Measurements from ENCODE around the gene PAX5.

PAX5 gene

DNA sequence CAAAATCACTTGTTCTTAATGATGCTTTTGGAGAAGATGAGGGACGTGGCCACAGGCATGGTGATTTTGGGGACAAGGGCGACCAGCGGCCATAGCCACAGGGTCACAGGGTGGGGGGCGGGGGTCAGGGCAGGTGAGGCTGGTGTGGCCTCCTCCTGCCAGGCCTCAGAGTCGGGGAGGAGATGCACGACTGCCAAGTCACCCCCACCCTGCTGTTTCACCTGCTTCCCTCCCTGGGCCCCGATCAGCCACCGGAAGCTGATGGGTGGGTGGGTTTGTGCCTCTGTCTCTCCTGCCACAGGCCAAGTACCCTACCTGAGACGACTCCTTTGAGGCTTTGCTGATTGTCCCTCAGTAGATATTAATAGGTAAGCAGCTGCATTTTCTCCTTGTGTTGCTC is 199.3 kb downstream of the PAX5 start:
- no peak for DNase-seq (ENCODE audit: low spot score)

DNA sequence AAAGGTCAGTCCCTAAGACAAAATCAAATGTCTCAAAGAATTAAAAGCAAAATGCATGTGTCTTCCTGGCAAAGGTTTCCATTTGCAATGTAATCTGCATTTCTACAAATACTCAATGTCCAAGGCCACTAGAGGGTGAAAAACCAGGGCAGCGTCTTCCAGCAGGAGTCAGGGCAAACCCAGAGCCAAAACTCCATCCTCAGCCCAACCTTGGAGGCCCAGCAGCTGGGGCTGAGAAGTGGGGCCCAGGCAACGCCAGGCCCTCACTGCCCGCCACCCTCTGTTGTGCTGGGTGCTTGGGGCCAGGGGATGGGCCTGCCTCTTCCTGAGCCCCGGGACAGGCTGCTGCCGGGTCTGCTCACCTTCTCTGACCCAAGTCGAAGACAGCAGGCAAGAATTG is 200.1 kb downstream of the PAX5 start:
- no peak for DNase-seq (ENCODE audit: low spot score)

DNA sequence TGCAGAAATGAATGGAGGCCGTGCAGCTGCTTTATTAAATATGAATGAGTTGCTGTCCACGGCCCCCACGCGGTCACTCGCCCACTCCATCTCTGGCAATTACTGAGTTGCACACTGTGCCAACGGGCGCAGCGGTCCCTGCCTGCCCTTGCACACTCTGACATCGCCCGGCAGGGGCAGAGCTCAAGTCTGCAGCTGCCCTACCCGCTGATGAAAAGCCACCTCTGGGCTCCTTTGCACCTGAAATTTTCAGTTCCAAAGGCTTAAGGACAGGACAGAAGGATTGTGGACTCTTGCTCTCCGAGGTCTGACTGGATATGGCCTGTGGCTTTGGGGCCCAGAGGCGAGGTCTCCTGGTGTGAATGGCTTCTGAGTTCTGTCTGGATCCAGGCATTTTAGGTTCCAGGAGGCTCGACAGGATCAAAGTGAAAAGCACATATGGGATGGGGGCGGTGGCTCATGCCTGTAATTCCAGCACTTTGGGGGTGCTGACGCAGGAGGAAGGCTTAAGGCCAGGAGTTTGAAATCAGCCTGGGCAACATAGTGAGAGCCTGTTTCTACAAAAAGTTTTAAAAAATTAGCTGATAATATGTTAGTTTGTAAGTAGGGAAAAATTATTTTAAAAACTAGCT is 201.8 kb downstream of the PAX5 start:
- DNase-seq (ENCODE audit: low spot score): no peak

DNA sequence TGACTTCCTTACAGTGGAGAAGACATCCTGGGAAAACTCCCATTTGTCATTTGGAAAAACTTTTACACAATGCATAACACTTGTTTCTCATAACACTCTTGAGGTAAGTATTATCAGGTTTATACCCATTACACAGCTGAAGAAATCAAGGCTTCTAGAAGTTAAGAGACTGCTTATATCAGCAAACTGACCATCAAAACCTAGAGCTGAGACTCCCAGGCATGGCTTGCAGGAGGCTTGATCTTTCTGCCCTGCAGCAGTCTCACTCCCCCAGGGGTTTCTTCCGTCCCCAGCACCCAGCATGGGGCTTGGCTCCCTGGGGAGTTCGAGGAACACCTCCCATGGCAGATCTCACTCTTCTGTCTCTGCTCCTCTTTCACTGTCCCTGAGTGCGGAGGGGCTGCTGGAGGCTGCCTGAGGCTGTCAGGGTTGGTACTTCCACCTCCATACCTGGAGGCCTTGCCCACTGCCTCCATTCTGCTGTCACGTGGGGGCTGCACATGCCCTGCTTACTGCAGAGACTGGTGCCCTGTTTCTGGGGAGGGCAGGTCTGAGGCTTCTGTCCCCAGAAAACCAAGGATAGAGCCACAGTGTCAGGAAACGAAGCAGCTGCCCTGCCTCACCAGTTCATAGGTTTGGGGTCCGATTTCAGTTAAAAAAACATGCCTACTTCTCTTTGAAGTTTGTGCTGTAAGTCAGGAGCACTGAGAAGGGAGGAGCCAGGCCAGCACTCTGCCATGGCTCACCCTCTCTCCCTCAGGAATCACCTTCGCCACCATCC is 202.5 kb downstream of the PAX5 start:
- DNase-seq (ENCODE audit: low spot score): no peak

DNA sequence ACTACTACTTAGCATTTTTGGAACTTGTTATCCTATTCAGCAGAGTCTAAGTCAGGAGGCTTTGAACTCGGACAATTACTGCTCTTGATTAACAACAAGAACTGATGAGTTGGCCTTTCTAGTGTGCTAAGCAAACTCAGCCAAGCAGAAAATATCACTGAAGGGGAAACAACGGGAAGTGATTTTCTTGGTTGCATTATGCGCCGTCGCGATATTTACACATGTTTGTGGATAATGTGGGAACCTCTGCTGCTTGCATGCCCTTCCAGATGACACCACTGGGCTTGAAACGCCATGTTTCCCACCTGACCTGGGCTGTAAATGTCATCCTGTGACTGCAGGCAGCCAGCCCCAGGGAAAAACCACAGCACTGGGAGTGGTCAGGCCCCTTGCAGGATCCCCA is 205.5 kb downstream of the PAX5 start:
- no peak for DNase-seq (ENCODE audit: low spot score)

DNA sequence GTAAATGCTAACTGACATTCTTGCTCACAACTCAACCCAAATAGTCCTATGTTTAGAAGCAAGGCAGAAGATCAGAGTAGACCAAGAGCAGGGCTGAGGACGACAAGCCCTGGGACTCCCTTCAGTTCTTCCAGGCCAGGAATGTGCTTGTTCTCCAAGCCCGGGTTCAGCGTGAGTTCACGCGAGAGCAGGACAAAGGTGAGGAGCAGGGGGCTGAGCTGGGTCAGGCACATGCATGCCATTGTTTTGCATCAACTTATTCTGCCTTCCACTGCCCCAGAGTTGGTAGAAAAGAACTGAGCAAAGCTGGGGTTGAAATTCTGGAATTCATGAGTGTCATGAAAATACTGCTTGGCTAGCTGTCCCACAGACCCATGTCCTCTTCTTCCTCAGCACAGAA is 206.5 kb downstream of the PAX5 start:
- no peak for DNase-seq (ENCODE audit: low spot score)

DNA sequence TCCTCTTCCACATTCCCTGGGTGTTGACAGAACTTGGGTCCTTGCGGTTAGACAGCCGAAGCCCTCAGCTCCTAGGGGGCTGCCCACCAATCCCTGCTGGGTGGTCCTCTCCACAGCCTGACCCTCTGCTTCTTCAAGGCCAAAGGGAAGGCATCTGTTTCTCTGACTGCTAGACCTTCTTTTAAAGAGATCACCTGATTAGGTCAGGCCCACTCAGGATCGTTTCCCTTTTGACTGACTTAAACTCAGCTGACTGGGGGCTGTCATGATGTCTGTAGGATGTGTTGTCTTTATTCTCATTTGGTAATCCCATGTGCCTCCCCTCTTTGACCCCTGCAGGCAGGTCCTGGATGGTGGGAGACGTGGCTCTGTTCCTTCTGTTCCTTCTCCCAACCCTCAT is 207.5 kb downstream of the PAX5 start:
- no peak for DNase-seq (ENCODE audit: low spot score)

DNA sequence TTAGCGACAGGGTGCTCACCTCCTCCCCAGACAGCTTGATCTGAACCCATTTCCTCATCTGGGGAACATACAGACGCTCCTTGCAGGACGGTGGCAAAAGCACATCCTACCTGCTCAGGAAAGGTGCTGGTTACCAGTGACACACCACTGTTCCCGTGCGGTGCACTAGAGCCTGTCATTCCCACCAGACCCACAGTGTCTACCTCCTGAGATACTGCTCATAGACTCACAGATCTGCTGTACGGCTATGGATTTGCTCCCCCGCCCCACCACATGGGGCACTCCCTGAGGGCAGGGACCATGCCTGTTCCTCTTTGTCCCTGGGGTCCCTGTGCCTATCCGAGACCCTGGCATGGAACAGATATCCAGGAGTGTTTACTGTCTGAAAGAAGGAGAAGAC is 208.9 kb downstream of the PAX5 start:
- DNase-seq (ENCODE audit: low spot score): no peak

DNA sequence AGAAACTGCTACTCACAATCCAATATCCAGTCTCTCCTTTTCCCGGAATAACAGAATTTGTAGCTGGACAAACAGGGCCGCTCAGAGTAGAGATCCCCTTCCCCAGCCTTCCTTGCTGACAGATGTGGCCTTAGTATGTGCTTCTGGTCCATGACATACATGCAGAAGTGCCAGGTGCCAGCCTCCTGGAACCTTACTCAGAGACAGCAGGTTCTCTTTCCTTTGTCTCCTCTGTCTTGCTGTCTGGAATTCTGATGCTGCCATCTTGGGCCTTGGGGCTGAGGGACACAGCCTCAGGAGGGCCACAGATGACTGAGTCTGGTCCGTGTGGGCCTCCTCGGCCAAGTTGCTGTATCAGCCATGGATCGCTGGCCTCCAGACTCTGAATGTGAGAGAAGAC is 210.1 kb downstream of the PAX5 start:
- no peak for DNase-seq (ENCODE audit: low spot score)

DNA sequence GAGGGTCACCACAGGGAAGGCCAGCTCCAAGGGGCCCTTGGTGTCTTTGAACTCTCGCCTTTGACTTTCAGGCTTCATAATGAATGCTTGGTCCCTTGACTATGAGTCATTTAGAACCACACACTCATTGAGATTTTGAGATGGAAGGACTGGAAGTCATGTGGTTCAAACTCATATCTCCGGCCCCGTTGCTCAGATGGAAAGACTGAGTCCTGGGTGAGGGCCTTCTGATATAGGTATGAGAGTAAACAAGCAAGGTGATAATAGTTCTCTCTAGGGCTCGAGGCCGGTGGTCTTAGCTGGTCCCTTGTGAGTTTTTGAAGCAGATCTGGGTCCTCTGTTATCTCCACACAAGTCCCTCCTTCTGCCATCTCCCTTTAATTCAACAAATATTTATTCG is 210.6 kb downstream of the PAX5 start:
- DNase-seq (ENCODE audit: low spot score): no peak

DNA sequence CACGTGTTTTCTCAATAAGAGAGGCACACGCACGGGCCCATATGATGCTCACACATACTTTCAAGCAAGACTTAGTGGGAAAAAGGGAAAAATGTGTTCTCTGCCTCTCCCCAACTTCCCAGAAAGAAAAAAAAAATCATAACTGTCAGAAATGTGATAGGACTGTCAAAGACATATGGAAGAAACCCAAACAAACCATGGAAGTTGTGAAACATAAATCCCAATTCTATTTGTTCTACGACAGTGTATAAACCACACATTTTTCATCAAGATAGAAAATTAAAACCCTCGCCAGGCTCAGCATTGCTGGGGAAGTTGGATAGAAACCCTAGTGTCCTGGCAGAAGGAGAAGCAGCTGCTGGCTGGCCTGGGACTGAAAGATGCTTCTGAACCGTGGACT is 211.9 kb downstream of the PAX5 start:
- DNase-seq (ENCODE audit: low spot score): no peak

DNA sequence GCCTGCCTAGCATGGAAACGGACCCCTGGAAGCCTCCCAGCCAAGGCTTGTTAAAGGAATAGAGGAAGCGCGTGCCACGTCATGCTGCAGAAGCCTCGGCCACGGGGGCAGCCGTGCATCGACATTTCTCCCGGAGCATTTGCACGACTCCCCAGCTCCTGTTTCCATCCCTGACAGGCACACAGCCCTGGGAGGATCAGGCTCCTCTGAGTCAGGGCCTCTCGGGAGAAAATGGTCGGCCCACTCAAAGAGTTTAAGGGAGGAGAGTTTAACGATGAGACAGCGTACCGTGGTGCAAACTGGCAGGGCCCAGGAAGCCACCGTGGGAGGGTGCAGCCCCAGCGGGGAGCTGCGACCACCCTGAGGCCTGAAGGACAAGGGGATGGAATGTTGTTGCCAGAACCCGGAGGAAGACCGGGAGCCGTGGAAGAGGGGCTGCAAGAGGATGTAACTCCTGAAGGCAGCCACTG is 213.6 kb downstream of the PAX5 start:
- DNase-seq (ENCODE audit: low spot score): no peak

DNA sequence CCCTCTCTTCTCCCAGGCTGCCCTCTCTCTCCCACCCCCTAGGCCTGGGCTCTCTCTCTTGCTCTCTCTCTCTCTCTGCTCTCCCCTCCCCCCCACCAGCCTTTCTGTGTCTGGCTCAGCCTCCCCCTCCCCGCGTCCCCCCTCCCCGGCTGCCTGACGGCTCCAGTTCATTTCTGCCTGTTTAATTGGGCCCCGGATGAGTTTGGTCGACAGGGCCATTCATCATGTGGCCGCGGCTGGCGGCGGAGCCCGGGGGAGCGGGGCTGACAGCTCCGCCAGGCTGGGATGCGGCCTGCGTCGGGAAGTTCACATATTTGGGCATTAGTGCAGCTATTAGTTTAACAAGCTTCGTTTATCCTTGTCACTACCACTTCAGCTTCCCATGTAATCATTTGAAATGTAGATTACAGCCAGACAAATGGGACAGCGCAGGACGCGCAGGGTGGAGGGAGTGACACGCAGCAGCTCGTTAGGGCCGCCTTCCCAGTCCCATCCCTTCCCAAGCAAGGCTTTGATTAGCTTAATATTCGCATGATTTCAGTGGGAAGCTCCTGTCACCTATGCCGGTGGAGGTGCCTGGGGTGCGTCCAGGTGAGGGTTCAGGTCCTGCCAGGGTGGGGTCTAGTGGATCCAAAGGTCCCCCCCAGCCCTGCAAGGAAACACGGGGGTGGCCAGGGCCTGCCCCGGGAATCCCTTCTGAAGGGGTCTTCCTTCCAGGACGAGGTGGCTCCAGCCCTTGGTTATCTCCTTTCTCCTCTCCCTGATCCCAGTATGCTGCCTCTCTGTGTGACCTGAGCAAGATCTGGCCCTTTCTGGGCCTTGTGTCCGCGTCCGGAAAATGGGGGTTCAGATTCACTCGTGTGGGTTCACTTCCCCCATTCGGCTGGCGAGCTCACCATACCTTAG is 214.8 kb downstream of the PAX5 start:
- no peak for DNase-seq (ENCODE audit: low spot score)

DNA sequence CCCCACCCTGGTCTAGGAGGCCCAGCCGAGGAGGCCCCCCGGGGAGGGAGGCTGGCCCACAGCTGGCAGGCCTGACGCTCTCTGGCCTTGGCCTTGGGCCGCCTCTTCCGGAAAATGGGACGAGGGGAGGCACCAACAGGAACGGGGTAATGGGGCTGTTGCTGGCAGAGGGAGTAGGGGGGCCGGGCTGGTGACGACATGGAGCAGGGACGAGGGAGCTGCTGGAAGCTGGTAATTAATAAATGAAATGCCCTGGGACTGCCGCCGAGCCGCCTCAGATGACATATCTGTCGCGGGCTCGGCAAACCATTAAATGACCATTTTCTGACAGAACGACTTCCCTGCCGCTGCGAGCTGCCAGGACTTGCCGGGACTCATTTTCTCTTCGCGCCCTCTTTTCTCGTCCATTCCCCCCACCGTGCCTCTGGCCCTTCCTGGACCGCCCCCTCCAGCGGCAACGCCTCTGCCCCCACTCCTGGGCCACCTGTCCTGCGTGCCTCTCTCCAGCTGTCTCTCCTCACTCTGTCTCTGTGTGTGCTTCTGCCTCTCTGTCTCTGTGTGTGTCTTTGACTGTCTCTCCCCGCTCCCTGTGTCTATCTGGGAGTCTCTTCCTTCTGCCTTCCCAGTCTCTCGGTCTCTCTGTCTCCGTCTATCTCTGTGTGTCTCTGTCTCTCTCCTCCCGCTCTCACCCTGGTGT is 215.7 kb downstream of the PAX5 start:
- no peak for DNase-seq (ENCODE audit: low spot score)

DNA sequence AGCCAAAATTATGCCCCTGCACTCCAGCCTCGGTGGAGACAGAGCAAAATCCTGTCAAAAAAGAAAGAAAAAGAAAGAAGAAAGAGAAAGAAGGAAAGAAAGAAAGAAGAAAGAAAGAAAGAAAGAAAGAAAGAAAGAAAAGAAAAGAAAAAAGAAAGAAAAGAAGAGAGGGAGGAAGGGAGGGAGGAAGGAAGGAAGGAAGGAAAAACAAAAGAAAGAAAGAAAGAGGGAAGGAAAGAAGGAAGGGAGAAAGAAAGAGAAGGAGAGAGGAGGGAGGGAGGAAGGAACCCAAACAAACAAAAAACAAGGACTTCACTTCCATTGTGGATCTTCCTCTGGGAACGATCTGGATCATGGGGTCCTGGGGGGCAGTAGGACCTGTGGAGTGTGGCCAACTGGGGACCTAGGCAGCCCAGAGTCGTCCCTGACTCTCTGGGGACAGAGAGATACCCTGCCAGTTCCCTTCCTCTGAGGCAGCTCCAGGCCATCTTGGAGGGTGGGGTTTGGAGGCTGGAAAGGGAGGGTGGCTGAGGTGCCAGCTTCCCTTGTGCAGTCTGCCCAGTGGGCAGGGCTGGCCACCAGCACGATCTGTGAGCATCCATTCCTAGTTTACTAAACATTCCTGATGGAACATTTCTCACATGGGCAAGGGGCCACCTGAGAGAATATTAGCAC is 216.8 kb downstream of the PAX5 start:
- no peak for DNase-seq (ENCODE audit: low spot score)

DNA sequence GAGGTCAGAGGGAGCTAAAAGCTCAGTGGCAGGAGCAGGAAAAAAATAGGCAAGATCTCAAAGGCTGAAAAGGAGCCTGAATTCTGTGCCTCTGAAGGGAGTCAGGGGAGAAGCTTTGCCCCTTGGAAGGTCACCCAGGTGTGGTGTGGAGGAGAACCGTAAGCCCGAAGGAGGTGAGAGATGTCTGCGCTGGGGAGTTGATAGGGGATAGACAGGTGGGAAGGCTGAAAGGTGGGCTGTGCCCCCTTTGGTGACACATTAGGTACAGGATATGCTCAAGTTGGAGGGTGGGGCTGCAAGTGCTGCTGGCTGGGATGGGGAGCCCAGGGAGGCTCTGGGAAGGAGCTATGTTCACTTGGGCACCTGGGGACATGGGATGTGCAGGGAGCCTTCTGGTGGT is 217.7 kb downstream of the PAX5 start:
- DNase-seq (ENCODE audit: low spot score): no peak

DNA sequence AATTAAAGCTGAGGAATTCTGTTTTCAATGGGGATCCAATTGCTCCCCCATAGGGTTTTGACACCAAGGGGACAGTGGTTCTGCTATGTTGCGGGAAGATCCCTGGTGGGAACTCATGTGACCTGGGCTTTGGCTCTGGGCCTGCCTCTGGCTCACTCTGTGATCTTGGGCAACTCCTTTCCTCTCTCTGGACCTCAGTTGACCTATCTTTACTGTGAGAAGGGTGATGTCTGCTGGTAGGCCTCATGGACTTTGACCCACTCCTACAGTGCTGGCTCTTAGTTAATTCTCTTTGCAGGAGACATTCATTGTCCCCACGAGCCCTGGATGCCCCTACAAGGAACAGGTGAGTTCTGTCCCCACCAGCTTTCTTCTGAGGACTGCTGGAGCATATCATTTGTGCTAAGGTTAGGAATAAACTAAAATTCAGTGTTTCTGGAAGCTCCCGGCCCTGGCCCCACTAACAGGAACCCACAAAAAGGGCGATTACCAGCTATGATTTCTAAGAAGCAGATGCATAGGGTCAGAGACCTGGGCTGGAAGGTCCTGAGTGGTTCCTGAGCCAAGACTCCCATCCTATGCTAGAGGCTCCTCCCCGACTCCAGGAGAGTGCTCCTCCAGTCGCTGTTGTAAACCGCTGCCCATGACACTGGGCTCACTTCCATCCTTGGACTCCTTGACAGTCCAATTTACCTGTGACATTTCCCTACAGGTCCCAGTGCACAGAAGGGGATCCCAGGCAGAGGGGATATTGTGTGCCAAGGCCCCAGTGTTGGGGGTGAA is 218.3 kb downstream of the PAX5 start:
- no peak for DNase-seq (ENCODE audit: low spot score)

DNA sequence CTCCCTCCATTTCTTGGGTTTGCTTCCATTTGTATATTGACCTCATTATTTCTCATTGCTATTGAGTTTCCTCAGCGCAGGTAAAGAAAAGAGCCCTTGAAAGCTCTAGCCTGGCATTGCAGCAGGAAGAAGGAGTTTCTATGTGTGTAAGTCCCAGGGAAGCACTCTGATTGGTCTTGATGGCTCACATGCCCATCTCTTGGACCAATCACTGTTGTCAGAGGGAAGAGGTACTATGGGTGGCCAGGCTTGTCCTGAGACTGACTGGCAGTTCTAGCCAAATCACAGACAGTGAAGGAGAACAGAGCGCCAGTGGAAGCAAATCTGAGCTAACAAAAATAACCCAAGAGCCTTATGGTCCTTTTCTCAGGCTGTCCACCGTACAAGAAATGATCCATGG is 219.0 kb downstream of the PAX5 start:
- no peak for DNase-seq (ENCODE audit: low spot score)

DNA sequence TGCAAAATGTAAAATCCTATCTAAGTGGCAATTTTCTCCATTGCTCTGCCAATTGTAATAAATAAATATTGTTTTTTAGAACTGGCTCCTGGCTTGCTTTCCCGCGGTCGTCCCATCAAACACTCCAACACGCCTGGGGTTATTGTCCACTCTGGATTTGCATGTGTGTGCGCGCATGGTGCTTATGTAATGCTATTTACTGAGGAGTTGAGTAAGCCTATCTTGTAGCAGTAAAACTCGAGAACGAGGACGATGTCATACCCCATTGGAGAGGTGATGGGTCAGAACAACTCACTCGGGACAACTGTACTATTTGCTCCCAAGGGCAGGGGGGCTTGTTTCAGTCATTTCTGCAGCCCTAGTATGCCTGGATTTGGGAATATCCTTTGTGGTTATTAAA is 220.9 kb downstream of the PAX5 start:
- DNase-seq (ENCODE audit: low spot score): no peak

DNA sequence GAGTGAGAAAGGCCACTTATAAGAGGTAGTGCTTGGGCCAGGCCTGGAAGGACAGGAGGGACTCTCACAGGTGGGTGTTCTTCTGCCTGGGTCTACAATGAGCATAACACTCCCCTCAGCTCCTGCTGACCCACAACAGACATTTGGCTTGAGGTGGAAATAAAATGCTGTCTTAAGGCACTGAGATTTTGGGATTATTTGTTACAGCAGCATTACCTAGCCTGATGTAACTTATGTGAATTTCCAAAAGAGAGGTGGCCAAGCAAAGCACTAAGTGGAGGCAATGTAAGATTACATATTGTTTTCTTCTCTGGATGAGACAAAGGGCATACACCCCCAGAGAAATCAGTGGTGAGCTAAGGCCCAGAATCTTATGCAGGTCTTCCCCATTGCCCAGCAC is 221.5 kb downstream of the PAX5 start:
- no peak for DNase-seq (ENCODE audit: low spot score)

DNA sequence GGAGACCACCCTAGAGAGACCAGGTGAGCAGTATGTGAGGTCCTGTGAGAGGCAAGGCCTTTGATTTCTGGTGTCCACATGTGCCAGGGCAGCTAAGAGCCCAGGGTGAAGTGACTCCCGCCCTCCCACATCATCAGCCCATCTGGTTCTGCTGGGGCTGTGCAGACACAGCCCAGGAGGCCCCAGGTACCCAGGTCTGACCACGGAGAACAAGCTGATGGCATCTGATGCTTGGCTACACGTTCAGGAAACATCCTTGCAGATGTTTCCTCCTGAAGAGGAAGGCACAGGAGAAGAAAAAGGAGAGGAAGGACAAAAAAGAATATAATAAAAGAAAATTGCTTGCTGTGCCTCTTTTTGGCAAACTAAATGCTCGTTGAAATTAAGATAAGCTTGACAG is 225.8 kb downstream of the PAX5 start:
- no peak for DNase-seq (ENCODE audit: low spot score)

All from hematopoietic multipotent progenitor cell treated with erythropoietin and hydrocortisone succinate and interleukin-3 and kit ligand, for 15 days (in vitro differentiated cells).